ENCODE results near the gene DCBLD2. TPM values are rescaled to one million over a fixed set of nuclear protein-coding genes. Genes with fewer than 3 reads are reported as not detected.

DCBLD2 gene
- total and polyA plus RNA-seq, 2 of the 4 experiments (the other 2 are of a cell fraction), result 121 to 196 TPM

GRCh38 chr3:98769448-98769847 is 132.0 kb downstream of the DCBLD2 start:
- Histone ChIP-seq H2BK5ac (ENCODE audit: low read depth, low read length, poor library complexity, severe bottlenecking) (no peak overlapping the region), H2BK20ac (ENCODE audit: low read depth, low read length) (no peak overlapping the region), H3K4me1 (ENCODE audit: control insufficient read depth, insufficient read depth, low read length) (no peaks in the 10 kb centered on the region), H3K9me3 (ENCODE audit: control insufficient read depth, insufficient read depth, low read length) (no peaks in the 10 kb centered on the region), H3K79me1 (ENCODE audit: low read depth in 1 of 2, low read length in 2 of 2) (no peaks in the 10 kb centered on the region), H3K27ac (ENCODE audit: insufficient read depth, low read length) (no peak overlapping the region), H3K56ac (ENCODE audit: extremely low read depth, insufficient read depth, low read length) (no peak overlapping the region), H4K91ac (ENCODE audit: insufficient read depth, low read depth, low read length) (no peak overlapping the region), H3K36me3 (ENCODE audit: control insufficient read depth, insufficient read depth, low read length) (no peaks in the 10 kb centered on the region), H3K23ac (ENCODE audit: low read depth, low read length) (no peak overlapping the region), H4K5ac (ENCODE audit: low read depth, low read length) (no peak overlapping the region), H2AFZ (replicated peaks; ENCODE audit: low read length, poor library complexity) (no peak overlapping the region), H2AK5ac (ENCODE audit: low read depth, low read length) (no peak overlapping the region), H2BK120ac (ENCODE audit: low read depth, low read length) (no peak overlapping the region), H3K4me3 (ENCODE audit: insufficient read depth, low read depth, low read length) (no peak overlapping the region), H3K9ac (ENCODE audit: low read depth, low read length) (no peak overlapping the region), H2BK15ac (ENCODE audit: low read depth, low read length) (no peak overlapping the region), H3K14ac (replicated peaks; ENCODE audit: low read depth, low read length) (no peak overlapping the region), H4K20me1 (ENCODE audit: insufficient read depth, low read length) (no peaks in the 10 kb centered on the region), H3K4me2 (ENCODE audit: low read depth, low read length) (no peak overlapping the region), H3K4ac (ENCODE audit: low read depth, low read length) (no peak overlapping the region), H3K27me3 (ENCODE audit: control insufficient read depth, insufficient read depth, low read length) (no peaks in the 10 kb centered on the region), H2AK9ac (replicated peaks; ENCODE audit: low read depth, low read length, poor library complexity) (no peak overlapping the region), H4K8ac (ENCODE audit: low read depth in 2 of 2, low read length in 2 of 2) (no peak overlapping the region), H3K9me1 (ENCODE audit: insufficient read depth, low read length) (no peaks in the 10 kb centered on the region), H3K18ac (ENCODE audit: low read depth, low read length) (no peak overlapping the region)
- ChIA-PET POLR2A (ENCODE audit: unreplicated experiment) (no interaction called here), CTCF (no interaction called here)
- intact Hi-C loops (cut with micrococcal nuclease), result no loop called here
- dilution Hi-C loops (cut with HindIII; ENCODE audit: low sequenced_read_pairs, unreplicated experiment), result no loop called here
- no peak for ATAC-seq (ENCODE audit: low read depth)
- DNase-seq, result no peak
- BruUV-seq (replicated peaks), result no TSS peak
- no peak for TF ChIP-seq SMC3 (IDR thresholded peaks at IDR 0.05; ENCODE audit: low read depth, low read length)
- no peak for TF ChIP-seq FOS (IDR thresholded peaks at IDR 0.05; ENCODE audit: low read depth, low read length)
- in situ Hi-C loops (cut with MboI; ENCODE audit: low sequenced_read_pairs), result no loop called here
